AG09319 (cell line): ENCODE data around the gene NSD2.

Source experiments
- DNase-seq: peaks from one replicate; pipeline ENCODE4 v3.0.0-alpha.2; 2010; ENCODE audit warnings: low read depth; ENCODE audit errors: extremely low read depth
- CTCF ChIP-seq: IDR thresholded peaks from 2 replicates; pipeline ENCODE4 v1.5.1; 2011; ENCODE audit warnings: low read depth, mild to moderate bottlenecking, inconsistent platforms, low read length, moderate library complexity

NSD2 gene

GRCh38 chr4:1862961-1863296 lies 8.3 kb upstream of the NSD2 start:
- no peak for DNase-seq

GRCh38 chr4:1863297-1864033 lies 7.7 kb upstream of the NSD2 start:
- no peak for DNase-seq
- TF ChIP-seq CTCF = no peak

More at GRCh38 chr4:1862961-1863296, 8.3 kb upstream of the NSD2 start:
- TF ChIP-seq CTCF = no peak

- no peak for TF ChIP-seq CTCF
- no peak for DNase-seq
These were observed 6.9 kb upstream of the NSD2 start for GRCh38 chr4:1864076-1865008.

- no peak for DNase-seq
- TF ChIP-seq CTCF = no peak
These were observed 5.0 kb upstream of the NSD2 start for GRCh38 chr4:1866189-1866661.

- no peak for TF ChIP-seq CTCF
- no peak for DNase-seq
These were observed 2.9 kb upstream of the NSD2 start for GRCh38 chr4:1868293-1868692.

GRCh38 chr4:1868912-1869311 lies 2.3 kb upstream of the NSD2 start:
- no peak for TF ChIP-seq CTCF
- DNase-seq = no peak
